Fibroblast of mammary gland (primary cell): ENCODE results near the gene PDE3A.
"Not testable (repeated sequence)": the region's sequence is repeated elsewhere in the genome, so short reads cannot be mapped to it uniquely, and the experiment has no call there.

Source experiments
- DNase-seq: peaks from one replicate; pipeline ENCODE4 v3.0.0-alpha.2; 2010; ENCODE audit warnings: low read depth
- H3K4me3 ChIP-seq: 2 replicates; pipeline ENCODE4 v1.5.1; 2011; ENCODE audit warnings: low read depth, mild to moderate bottlenecking, low read length, moderate library complexity; ENCODE audit not compliant: control insufficient read depth
- TF ChIP-seq, protein P1 (sequence below): conservative IDR thresholded peaks from 2 replicates; pipeline ENCODE4 v1.5.1; 2011; ENCODE audit warnings: low read depth, low read length, inconsistent platforms; ENCODE audit not compliant: control insufficient read depth, insufficient read depth

The PDE3A gene

DNA sequence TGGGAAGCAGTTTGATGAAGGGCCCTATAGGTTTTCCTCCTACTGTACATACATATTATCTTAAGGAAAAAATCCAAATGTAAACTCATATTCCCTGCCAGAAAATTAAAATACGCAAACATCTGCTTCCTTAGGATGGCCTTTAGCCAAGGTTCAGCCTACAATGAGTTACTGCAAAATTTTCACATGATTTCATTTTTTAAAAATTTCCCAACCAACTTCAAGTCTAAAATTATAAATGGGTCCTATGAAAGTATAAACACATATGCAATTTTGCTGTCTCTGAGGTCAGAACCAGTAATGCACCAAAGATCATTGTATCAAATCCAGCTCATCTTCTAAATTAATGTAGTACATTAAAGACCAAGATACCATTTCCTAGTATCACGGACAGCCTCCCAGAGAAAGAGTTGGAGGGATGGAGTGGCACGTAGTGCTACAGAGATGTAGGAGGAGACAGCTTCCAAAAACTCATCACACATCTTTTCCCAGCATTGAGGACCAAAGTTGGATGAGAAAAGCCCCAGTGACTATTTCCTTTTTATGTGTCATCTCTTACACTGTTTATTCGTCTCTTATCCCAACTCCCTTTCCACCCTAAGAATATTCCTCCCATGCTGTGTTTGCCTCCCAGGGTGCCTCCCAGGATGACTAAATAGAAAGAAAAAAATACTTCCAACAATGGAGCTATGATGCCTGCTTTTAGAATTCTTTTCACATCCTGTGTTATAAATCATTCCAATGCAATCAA, 234.5 kb downstream of the PDE3A start:
- no peak overlapping the region for H3K4me3 ChIP-seq
- DNase-seq, result peak; percentile 84
- TF ChIP-seq, protein P1, sequence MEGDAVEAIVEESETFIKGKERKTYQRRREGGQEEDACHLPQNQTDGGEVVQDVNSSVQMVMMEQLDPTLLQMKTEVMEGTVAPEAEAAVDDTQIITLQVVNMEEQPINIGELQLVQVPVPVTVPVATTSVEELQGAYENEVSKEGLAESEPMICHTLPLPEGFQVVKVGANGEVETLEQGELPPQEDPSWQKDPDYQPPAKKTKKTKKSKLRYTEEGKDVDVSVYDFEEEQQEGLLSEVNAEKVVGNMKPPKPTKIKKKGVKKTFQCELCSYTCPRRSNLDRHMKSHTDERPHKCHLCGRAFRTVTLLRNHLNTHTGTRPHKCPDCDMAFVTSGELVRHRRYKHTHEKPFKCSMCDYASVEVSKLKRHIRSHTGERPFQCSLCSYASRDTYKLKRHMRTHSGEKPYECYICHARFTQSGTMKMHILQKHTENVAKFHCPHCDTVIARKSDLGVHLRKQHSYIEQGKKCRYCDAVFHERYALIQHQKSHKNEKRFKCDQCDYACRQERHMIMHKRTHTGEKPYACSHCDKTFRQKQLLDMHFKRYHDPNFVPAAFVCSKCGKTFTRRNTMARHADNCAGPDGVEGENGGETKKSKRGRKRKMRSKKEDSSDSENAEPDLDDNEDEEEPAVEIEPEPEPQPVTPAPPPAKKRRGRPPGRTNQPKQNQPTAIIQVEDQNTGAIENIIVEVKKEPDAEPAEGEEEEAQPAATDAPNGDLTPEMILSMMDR, result no peak

DNA sequence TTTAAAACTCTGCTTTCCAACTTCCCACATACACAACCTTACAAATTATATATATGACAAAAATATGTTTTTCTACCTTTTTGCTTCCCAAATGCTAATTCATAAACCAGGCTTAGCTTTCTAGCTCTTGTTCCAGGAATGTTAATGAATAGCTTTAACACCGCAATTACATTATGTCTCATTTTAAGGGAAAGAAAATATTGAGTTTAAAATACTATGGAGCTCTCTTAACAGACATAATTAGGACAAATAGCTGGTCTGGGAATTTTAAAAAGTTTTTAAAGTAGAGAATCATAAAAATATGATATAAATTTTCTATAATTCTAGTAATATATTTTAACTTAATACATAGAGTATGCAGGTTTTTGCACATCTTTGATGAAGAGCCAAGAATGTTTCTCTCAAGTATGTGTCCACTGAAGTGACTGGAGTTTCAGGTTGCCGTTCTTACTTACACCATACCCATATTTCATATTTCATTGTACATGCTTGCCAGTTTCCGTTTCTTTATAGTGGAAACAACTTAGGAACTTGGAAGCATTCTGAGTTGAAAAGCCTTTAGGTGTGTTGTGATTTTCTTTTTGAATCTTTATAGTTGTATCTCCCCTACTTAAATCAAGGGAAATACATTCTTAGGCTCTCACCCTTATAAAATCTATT, 236.2 kb downstream of the PDE3A start:
- no peak overlapping the region for H3K4me3 ChIP-seq
- TF ChIP-seq, protein P1, result no peak
- DNase-seq, result no peak

DNA sequence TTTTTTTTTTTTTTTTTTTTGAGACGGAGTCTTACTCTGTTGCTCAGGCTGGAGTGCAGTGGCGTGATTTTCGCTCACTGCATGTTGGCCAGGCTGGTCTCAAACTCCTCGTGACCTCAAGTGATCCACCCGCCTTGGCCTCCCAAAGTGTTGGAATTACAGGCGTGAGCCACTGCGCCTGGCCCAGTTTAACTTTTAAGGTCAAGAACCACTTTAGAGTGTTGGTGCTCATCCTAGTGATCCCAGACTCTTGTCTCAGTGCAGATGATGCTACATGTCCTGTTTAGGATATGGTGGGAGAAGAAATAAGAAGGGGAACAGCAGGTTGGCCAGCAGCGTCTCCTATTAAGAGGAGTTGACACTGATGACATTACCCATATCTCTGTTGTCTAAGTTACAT, 246.7 kb downstream of the PDE3A start:
- not testable (repeated sequence) for DNase-seq, H3K4me3 ChIP-seq

DNA sequence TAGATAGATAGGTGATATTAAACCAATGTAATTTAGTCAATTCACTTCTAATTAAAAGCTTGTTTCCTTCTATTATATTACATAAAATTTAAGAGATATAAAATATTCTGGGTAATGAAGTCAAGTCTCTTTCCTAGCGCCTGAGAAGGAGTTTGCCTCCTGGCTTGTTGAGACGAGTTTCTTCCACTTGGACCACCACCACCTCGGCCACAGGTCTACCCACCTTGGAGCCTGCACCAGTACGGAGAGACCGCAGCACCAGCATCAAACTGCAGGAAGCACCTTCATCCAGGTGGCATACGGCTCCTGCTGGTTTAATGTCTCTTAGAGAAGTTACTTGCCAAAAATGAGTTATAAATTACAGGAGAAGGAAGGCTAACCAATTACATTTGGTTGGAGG, 247.8 kb downstream of the PDE3A start:
- H3K4me3 ChIP-seq, result no peak overlapping the region
- TF ChIP-seq, protein P1, result no peak
- no peak for DNase-seq

DNA sequence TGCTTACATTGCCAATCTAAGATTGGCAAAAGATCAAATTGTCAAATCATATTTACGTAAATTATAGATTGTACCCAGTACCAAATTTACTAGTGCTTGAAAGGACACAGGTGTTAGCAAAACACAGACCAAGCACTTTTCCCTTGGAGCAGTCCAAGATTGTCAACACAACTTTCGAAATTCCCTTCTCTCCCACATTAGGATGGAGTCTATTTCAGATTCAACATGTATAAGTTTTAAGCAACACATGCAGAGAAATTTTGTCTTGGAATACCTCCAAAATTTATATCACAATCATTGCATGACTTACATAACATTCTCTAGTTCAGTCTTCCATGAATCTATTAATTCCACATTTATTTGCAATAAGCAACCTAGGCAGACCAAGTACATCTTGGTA, 251.9 kb downstream of the PDE3A start:
- TF ChIP-seq, protein P1, result no peak
- no peak overlapping the region for H3K4me3 ChIP-seq
- peak; percentile 4 for DNase-seq

DNA sequence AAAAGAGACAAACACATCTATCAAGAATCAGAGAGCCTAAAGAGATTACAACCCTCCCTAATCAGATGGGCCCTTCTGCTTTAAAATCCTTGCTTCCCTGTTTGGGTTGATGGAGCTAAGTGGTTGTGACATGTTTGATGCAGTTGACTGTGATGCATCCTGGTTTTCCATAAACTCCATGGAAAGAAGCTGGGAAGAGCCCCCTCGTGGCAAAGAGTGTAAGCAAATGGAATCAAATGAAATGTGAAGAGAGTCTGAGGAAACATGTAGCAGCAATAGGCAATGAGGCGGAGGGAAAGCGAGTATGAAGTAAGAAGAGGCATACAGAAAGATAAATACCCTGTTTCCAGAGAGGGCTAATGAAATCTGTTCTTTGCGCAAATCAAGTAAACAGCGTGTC, 256.4 kb downstream of the PDE3A start:
- DNase-seq, result peak; percentile 46
- H3K4me3 ChIP-seq, result no peak overlapping the region
- TF ChIP-seq, protein P1, result peak; percentile 54

DNA sequence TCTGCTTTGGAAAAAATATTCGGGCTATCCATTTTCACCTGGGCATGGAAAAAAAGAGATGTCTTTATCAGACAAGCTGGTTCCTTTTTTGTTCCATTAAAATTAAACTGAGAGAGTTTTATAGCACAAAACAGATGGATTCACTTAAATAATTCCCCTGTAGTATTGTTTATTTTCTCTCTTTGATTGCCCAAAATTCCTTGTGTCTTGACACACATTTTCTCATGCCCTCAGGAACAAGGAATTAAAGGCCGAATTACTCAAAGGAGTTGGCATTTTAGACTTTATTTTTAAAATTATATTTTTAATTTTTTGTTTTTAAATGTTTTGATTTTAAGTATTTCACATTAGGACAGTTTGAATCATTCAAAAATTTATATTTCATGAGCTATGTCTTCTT, 257.2 kb downstream of the PDE3A start:
- no peak overlapping the region for H3K4me3 ChIP-seq
- DNase-seq, result no peak
- TF ChIP-seq, protein P1, result no peak
